SK-N-SH (cell line): ENCODE data around the gene LRMDA. TPM values are rescaled to one million over a fixed set of nuclear protein-coding genes. Genes with fewer than 3 reads are reported as not detected.

Experiments
- CTCF ChIA-PET: fragments of 300-600, 350-600 bp; formaldehyde crosslinking; extraction: SDS; loops from one replicate; lab custom pipeline; 2021; lab: Yijun Ruan, JAX
- POLR2A ChIA-PET: fragments of 350-600 bp; sonication (Branson Sonifier 250); formaldehyde crosslinking; extraction: SDS; loops from one replicate; lab custom pipeline; 2020; ENCODE audit warnings: antibody characterized with exemption, inconsistent platforms; lab: Yijun Ruan, JAX
- DNase-seq: peaks from one replicate; pipeline ENCODE4 v3.0.0; 2012
- H2AFZ ChIP-seq: fragments of 200-600 bp; sonication (generic); 2 replicates; pipeline ENCODE4 v1.8.1; 2016; ENCODE audit warnings: antibody characterized with exemption, mild to moderate bottlenecking, low read depth
- H3F3A ChIP-seq: fragments of 200-600 bp; sonication (generic); replicated peaks from 2 replicates; pipeline ENCODE3; 2016; ENCODE audit warnings: antibody characterized with exemption, mild to moderate bottlenecking; ENCODE audit not compliant: insufficient read depth
- H3K27ac ChIP-seq, 2 experiments: fragments of 200-500 bp in 1 of 2; fragments of 200-600 bp in 1 of 2; sonication (Bioruptor generic) in 1 of 2; sonication (generic), shearing (Covaris generic) in 1 of 2; 2 replicates each; pipeline versions ENCODE4 v1.5.1 to v1.6.1; 2014 to 2016; ENCODE audit warnings: low read depth in 2 of 2, inconsistent platforms in 1 of 2, low read length in 1 of 2, mild to moderate bottlenecking in 1 of 2, mixed read lengths in 1 of 2
- H3K27me3 ChIP-seq: fragments of 200-600 bp; sonication (generic), shearing (Covaris generic); 2 replicates; pipeline ENCODE4 v1.6.1; 2016; ENCODE audit warnings: mixed run types; ENCODE audit not compliant: insufficient read depth
- H3K36me3 ChIP-seq, 2 experiments: fragments of 200-500 bp in 1 of 2; fragments of 200-600 bp in 1 of 2; sonication (Bioruptor generic) in 1 of 2; sonication (generic) in 1 of 2; replicated peaks in 1 of 2; 2 replicates each; pipeline versions ENCODE3 to v1.5.1; 2014 to 2016; ENCODE audit warnings: low read length in 1 of 2, mild to moderate bottlenecking in 1 of 2; ENCODE audit not compliant: insufficient read depth in 2 of 2, control insufficient read depth in 1 of 2
- H3K4me1 ChIP-seq, 2 experiments: fragments of 200-500 bp in 1 of 2; fragments of 200-600 bp in 1 of 2; sonication (Bioruptor generic) in 1 of 2; sonication (generic), shearing (Covaris generic) in 1 of 2; 2 replicates each; pipeline versions ENCODE4 v1.5.1 to v1.6.1; 2014 to 2016; ENCODE audit warnings: low read depth in 1 of 2, low read length in 1 of 2, mixed run types in 1 of 2; ENCODE audit not compliant: insufficient read depth in 2 of 2, control insufficient read depth in 1 of 2
- H3K4me2 ChIP-seq: fragments of 200-600 bp; sonication (generic), shearing (Covaris generic); 2 replicates; pipeline ENCODE4 v1.6.1; 2017; ENCODE audit warnings: mixed run types
- H3K4me3 ChIP-seq, 2 experiments: fragments of 200-500 bp in 1 of 2; fragments of 200-600 bp in 1 of 2; sonication (Bioruptor generic) in 1 of 2; sonication (generic), shearing (Covaris generic) in 1 of 2; 2 replicates each; pipeline versions ENCODE4 v1.5.1 to v1.8.1; 2014 to 2016; ENCODE audit warnings: low read depth in 2 of 2, inconsistent platforms in 1 of 2, low read length in 1 of 2, mild to moderate bottlenecking in 1 of 2, mixed read lengths in 1 of 2, moderate library complexity in 1 of 2
- H3K79me2 ChIP-seq: fragments of 200-600 bp; sonication (generic); 2 replicates; pipeline ENCODE4 v1.8.1; 2017; ENCODE audit warnings: mild to moderate bottlenecking; ENCODE audit not compliant: insufficient read depth
- H3K9ac ChIP-seq: fragments of 200-600 bp; sonication (generic); 2 replicates; pipeline ENCODE4 v1.6.1; 2017; ENCODE audit warnings: mixed run types
- H3K9me2 ChIP-seq: fragments of 200-600 bp; sonication (generic); 2 replicates; pipeline ENCODE4 v1.6.1; 2017; ENCODE audit warnings: mixed run types
- H3K9me3 ChIP-seq: fragments of 200-600 bp; sonication (generic); 2 replicates; pipeline ENCODE4 v1.6.1; 2017; ENCODE audit warnings: mixed run types, mild to moderate bottlenecking, moderate library complexity
- H4K20me1 ChIP-seq: fragments of 200-600 bp; sonication (generic); 2 replicates; pipeline ENCODE4 v1.6.1; 2017; ENCODE audit warnings: mild to moderate bottlenecking, mixed run types; ENCODE audit not compliant: insufficient read depth
- CHD2 ChIP-seq: fragments of 150-350 bp; IDR thresholded peaks from 2 replicates; pipeline ENCODE4 v1.6.1; 2018; ENCODE audit warnings: low read length; ENCODE audit not compliant: partially characterized antibody
- EP300 ChIP-seq, 2 experiments: IDR thresholded peaks; 2 replicates each; pipeline versions ENCODE4 v1.4.0 to v1.6.1; 2012; ENCODE audit warnings: borderline replicate concordance in 1 of 2, low read depth in 1 of 2, low read length in 1 of 2
- FOSL2 ChIP-seq: IDR thresholded peaks from 2 replicates; pipeline ENCODE4 v1.4.0; 2012; ENCODE audit warnings: low read depth, mild to moderate bottlenecking, moderate library complexity, borderline replicate concordance
- FOXM1 ChIP-seq: IDR thresholded peaks from 2 replicates; pipeline ENCODE4 v1.4.0; 2012; ENCODE audit warnings: low read depth, mild to moderate bottlenecking
- GABPA ChIP-seq: IDR thresholded peaks from 2 replicates; pipeline ENCODE4 v1.4.0; 2012; ENCODE audit warnings: low read depth, mild to moderate bottlenecking
- GATA2 ChIP-seq: sonication (generic); formaldehyde crosslinking; IDR thresholded peaks from 2 replicates; pipeline ENCODE4 v1.5.0; 2020; ENCODE audit warnings: mild to moderate bottlenecking, missing genetic modification reagents
- MEF2A ChIP-seq: IDR thresholded peaks from 2 replicates; pipeline ENCODE4 v1.4.0; 2012; ENCODE audit warnings: low read depth, borderline replicate concordance
- MXI1 ChIP-seq: IDR thresholded peaks from 2 replicates; pipeline ENCODE4 v1.6.1; 2012; ENCODE audit warnings: mild to moderate bottlenecking, low read depth, low read length, improper control_type of control experiment
- NFIC ChIP-seq: IDR thresholded peaks from 2 replicates; pipeline ENCODE4 v1.4.0; 2012; ENCODE audit warnings: borderline replicate concordance
- NRF1 ChIP-seq: IDR thresholded peaks from 2 replicates; pipeline ENCODE4 v1.6.1; 2012; ENCODE audit warnings: low read depth, mild to moderate bottlenecking, low read length
- RAD21 ChIP-seq: IDR thresholded peaks from 2 replicates; pipeline ENCODE4 v1.6.1; 2012; ENCODE audit warnings: mild to moderate bottlenecking, low read length
- RFX5 ChIP-seq: IDR thresholded peaks from 2 replicates; pipeline ENCODE4 v1.6.1; 2012; ENCODE audit warnings: mild to moderate bottlenecking, improper control_type of control experiment, low read length
- RXRA ChIP-seq: IDR thresholded peaks from 2 replicates; pipeline ENCODE4 v1.4.0; 2012; ENCODE audit warnings: low read depth, mild to moderate bottlenecking, borderline replicate concordance
- SMC3 ChIP-seq: IDR thresholded peaks from 2 replicates; pipeline ENCODE4 v1.6.1; 2012; ENCODE audit warnings: low read depth, low read length, improper control_type of control experiment
- TCF12 ChIP-seq: IDR thresholded peaks from 2 replicates; pipeline ENCODE4 v1.4.0; 2012
- TEAD4 ChIP-seq: IDR thresholded peaks from 2 replicates; pipeline ENCODE4 v1.4.0; 2012; ENCODE audit warnings: mild to moderate bottlenecking, borderline replicate concordance; ENCODE audit not compliant: insufficient read depth
- USF2 ChIP-seq: fragments of 150-350 bp; IDR thresholded peaks from 2 replicates; pipeline ENCODE4 v1.6.1; 2017; ENCODE audit warnings: antibody characterized with exemption, low read length, low read depth, borderline replicate concordance
- YY1 ChIP-seq: IDR thresholded peaks from 2 replicates; pipeline ENCODE4 v1.4.0; 2012; ENCODE audit warnings: low read depth, mild to moderate bottlenecking
- ZBTB33 ChIP-seq: IDR thresholded peaks from 2 replicates; pipeline ENCODE4 v1.4.0; 2012; ENCODE audit warnings: low read depth, borderline replicate concordance
- WGBS: methylation state at CpG from one replicate; pipeline ENCODE4 v1.1.6; 2017; ENCODE audit warnings: low lambda C conversion rate; 5-methylcytosine and 5-hydroxymethylcytosine counted together
- polyA plus RNA-seq, 3 experiments: library from polyadenylated mRNA; depleted of rRNA; stranded (reverse); fragments of >200 nt; gene quantifications; 2 replicates each; pipeline ENCODE4 v1.2.3, GENCODE V29; 2012

The LRMDA gene
- polyA plus RNA-seq, 1 of the 3 experiments (the other 2 are of a cell fraction), result 0.95 TPM

- ChIA-PET POLR2A (no interaction called here), CTCF (interaction anchor here (6.1 kb wide), 1 partner anchor 12 kb away, joined by 32 read pairs; no protein-coding TSS in a partner anchor)
- no peaks in the 10 kb centered on the region for H3K9me2 ChIP-seq
- no peaks in the 10 kb centered on the region for H4K20me1 ChIP-seq
- no peak for DNase-seq
- no peaks in the 10 kb centered on the region for H3F3A ChIP-seq
- H3K4me3 ChIP-seq, result no peak overlapping the region
- H2AFZ ChIP-seq, result no peak overlapping the region
- 73% methylated on average over 15 of the region's 15 CpGs for WGBS
- H3K27me3 ChIP-seq, result no peaks in the 10 kb centered on the region
- TF ChIP-seq CHD2 (no peak), RFX5 (no peak), NRF1 (no peak), SMC3 (no peak), TCF12 (no peak), TEAD4 (no peak), ZBTB33 (no peak), GABPA (no peak), GATA2 (CRISPR knock-in tag) (no peak), MEF2A (no peak), FOSL2 (no peak)
- H3K4me2 ChIP-seq, result no peak overlapping the region
- H3K27ac ChIP-seq, result no peak overlapping the region
- H3K9me3 ChIP-seq, result no peaks in the 10 kb centered on the region
- H3K36me3 ChIP-seq, result no peaks in the 10 kb centered on the region
- no peaks in the 10 kb centered on the region for H3K79me2 ChIP-seq
- no peak overlapping the region for H3K9ac ChIP-seq
- H3K4me1 ChIP-seq, result peaks cover 0 to 9% of the 10 kb centered on the region in 2 experiments; a peak in 2 of 4 replicates
Measured at GRCh38 chr10:76024460-76025123, 593.2 kb downstream of the LRMDA start.

GRCh38 chr10:76025124-76025477 lies 593.7 kb downstream of the LRMDA start:
- no peak overlapping the region for H2AFZ ChIP-seq
- H3K9me3 ChIP-seq, result no peaks in the 10 kb centered on the region
- H3K9ac ChIP-seq, result no peak overlapping the region
- no peak for TF ChIP-seq YY1
- TF ChIP-seq MXI1, result no peak
- no peak for TF ChIP-seq FOXM1
- no peak for TF ChIP-seq EP300 (IDR thresholded peaks at IDR 0.05; ENCODE audit: borderline replicate concordance in 1 of 2, low read depth in 1 of 2, low read length in 1 of 2)
- no peak for TF ChIP-seq RAD21
- TF ChIP-seq USF2, result no peak
- TF ChIP-seq FOSL2, result no peak
- no peak for TF ChIP-seq SMC3
- no peak for TF ChIP-seq RXRA
- no peak for TF ChIP-seq NFIC
- no peak overlapping the region for H3K4me3 ChIP-seq
- CTCF ChIA-PET, result interaction anchor here (6.1 kb wide), 1 partner anchor 12 kb away, joined by 32 read pairs; no protein-coding TSS in a partner anchor
- no peak overlapping the region for H3K4me2 ChIP-seq
- no peaks in the 10 kb centered on the region for H3K36me3 ChIP-seq
- H3K9me2 ChIP-seq, result no peaks in the 10 kb centered on the region
- no peak overlapping the region for H3K27ac ChIP-seq
- no peaks in the 10 kb centered on the region for H3K79me2 ChIP-seq
- peaks cover 0 to 9% of the 10 kb centered on the region in 2 experiments; a peak in 2 of 4 replicates for H3K4me1 ChIP-seq
- no peaks in the 10 kb centered on the region for H4K20me1 ChIP-seq
- WGBS, result 76% methylated on average over 3 of the region's 3 CpGs
- POLR2A ChIA-PET, result no interaction called here
- DNase-seq, result no peak
- no peaks in the 10 kb centered on the region for H3K27me3 ChIP-seq
- H3F3A ChIP-seq, result no peaks in the 10 kb centered on the region
